ENCODE measurements around the gene ALB. TPM values are rescaled to one million over a fixed set of nuclear protein-coding genes. Genes with fewer than 3 reads are reported as not detected.

ALB gene
- total RNA-seq, 3 donors from 2014 or later = 8.2 TPM; not detected in 2

GRCh38 chr4:73426666-73427065 lies 22.6 kb downstream of the ALB start:
- ATAC-seq = no peak
- H3K4me3 ChIP-seq = no peak overlapping the region
- H3K4me1 ChIP-seq (ENCODE audit: low read depth) = no peaks in the 10 kb centered on the region
- TF ChIP-seq CTCF (IDR thresholded peaks at IDR 0.05) = no peak
- no peaks in the 10 kb centered on the region for H3K36me3 ChIP-seq (ENCODE audit: low read depth)
- DNase-seq = no peak
- no peaks in the 10 kb centered on the region for H3K9me3 ChIP-seq
- intact Hi-C loops (cut with DNase I, micrococcal nuclease) = no loop called here

- Histone ChIP-seq H3K4me3 (no peak overlapping the region), H3K36me3 (ENCODE audit: low read depth) (no peaks in the 10 kb centered on the region), H3K4me1 (ENCODE audit: low read depth) (peaks cover 7% of the 10 kb centered on the region), H3K9me3 (no peaks in the 10 kb centered on the region)
- ATAC-seq (no peak), DNase-seq (no peak)
- intact Hi-C loops (cut with DNase I, micrococcal nuclease) = no loop called here
- no peak for TF ChIP-seq CTCF (IDR thresholded peaks at IDR 0.05)
Measured at GRCh38 chr4:73429118-73429517, 25.0 kb downstream of the ALB start.

- H3K4me1 ChIP-seq (ENCODE audit: low read depth) = peaks cover 7% of the 10 kb centered on the region
- intact Hi-C loops (cut with DNase I, micrococcal nuclease) = no loop called here
- no peaks in the 10 kb centered on the region for H3K9me3 ChIP-seq
- ATAC-seq (no peak), DNase-seq (no peak)
- TF ChIP-seq CTCF (IDR thresholded peaks at IDR 0.05) = no peak
- no peaks in the 10 kb centered on the region for H3K36me3 ChIP-seq (ENCODE audit: low read depth)
- no peak overlapping the region for H3K4me3 ChIP-seq
Measured at GRCh38 chr4:73429826-73430587, 25.9 kb downstream of the ALB start.

- intact Hi-C loops (cut with DNase I, micrococcal nuclease) = no loop called here
- no peak overlapping the region for H3K4me3 ChIP-seq
- no peaks in the 10 kb centered on the region for H3K36me3 ChIP-seq (ENCODE audit: low read depth)
- no peak for DNase-seq
- no peaks in the 10 kb centered on the region for H3K9me3 ChIP-seq
- H3K4me1 ChIP-seq (ENCODE audit: low read depth) = peaks cover 7% of the 10 kb centered on the region
- ATAC-seq = no peak
- no peak for TF ChIP-seq CTCF (IDR thresholded peaks at IDR 0.05)
Measured at GRCh38 chr4:73431813-73432168, 27.7 kb downstream of the ALB start.

- no peak for TF ChIP-seq CTCF (IDR thresholded peaks at IDR 0.05)
- Histone ChIP-seq H3K36me3 (ENCODE audit: low read depth) (no peaks in the 10 kb centered on the region), H3K9me3 (no peaks in the 10 kb centered on the region), H3K4me3 (no peak overlapping the region), H3K4me1 (ENCODE audit: low read depth) (peaks cover 7% of the 10 kb centered on the region)
- DNase-seq (no peak), ATAC-seq (peak; percentile 34)
- intact Hi-C loops (cut with DNase I, micrococcal nuclease) = no loop called here
Measured at GRCh38 chr4:73432169-73433000, 28.3 kb downstream of the ALB start.
